Measurements from ENCODE around the gene GRWD1.

GRCh38 chr19:48428670-48429069 lies 17.1 kb upstream of the GRWD1 start:
- TF ChIP-seq POLR2A (IDR thresholded peaks at IDR 0.05), result no peak
- TF ChIP-seq, protein P1, sequence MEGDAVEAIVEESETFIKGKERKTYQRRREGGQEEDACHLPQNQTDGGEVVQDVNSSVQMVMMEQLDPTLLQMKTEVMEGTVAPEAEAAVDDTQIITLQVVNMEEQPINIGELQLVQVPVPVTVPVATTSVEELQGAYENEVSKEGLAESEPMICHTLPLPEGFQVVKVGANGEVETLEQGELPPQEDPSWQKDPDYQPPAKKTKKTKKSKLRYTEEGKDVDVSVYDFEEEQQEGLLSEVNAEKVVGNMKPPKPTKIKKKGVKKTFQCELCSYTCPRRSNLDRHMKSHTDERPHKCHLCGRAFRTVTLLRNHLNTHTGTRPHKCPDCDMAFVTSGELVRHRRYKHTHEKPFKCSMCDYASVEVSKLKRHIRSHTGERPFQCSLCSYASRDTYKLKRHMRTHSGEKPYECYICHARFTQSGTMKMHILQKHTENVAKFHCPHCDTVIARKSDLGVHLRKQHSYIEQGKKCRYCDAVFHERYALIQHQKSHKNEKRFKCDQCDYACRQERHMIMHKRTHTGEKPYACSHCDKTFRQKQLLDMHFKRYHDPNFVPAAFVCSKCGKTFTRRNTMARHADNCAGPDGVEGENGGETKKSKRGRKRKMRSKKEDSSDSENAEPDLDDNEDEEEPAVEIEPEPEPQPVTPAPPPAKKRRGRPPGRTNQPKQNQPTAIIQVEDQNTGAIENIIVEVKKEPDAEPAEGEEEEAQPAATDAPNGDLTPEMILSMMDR (IDR thresholded peaks at IDR 0.05), result no peak
